ENCODE measurements around the gene CDKAL1.

The CDKAL1 gene

GRCh38 chr6:20943922-20944321 is 409.7 kb downstream of the CDKAL1 start:
- no peak overlapping the region for H3K4me3 ChIP-seq (ENCODE audit: low read length)

DNA sequence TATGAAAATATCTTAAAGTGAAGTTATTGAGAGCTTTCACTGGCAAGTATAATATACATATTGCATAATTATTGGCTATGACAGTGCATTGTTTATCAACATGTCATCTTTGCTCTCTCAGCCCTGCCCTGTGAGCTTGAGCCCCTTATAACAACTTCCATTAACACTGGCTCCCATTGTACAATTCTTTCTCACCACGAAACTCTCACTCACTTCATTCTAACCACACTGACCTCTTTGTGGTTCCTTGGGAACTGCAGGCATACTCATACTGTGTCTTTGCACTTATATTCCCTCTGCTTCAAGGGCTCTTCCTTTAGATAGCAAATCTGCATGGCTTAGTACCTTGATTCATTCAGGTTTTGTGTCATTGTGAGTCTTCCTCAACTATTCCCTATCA is 411.8 kb downstream of the CDKAL1 start:
- Histone ChIP-seq H4K20me1 (ENCODE audit: insufficient read depth, low read length) (no peaks in the 10 kb centered on the region), H3K79me2 (ENCODE audit: low read length) (no peaks in the 10 kb centered on the region), H3K36me3 (replicated peaks; ENCODE audit: low read depth, low read length) (no peaks in the 10 kb centered on the region), H3K4me3 (ENCODE audit: low read length) (no peak overlapping the region), H3K27me3 (ENCODE audit: low read depth, low read length) (no peaks in the 10 kb centered on the region), H3K27ac (ENCODE audit: low read length) (no peak overlapping the region), H3K9ac (ENCODE audit: low read length) (no peak overlapping the region), H3K9me3 (ENCODE audit: insufficient read depth, low read length) (no peaks in the 10 kb centered on the region), H3K4me1 (ENCODE audit: low read length) (peaks cover 7% of the 10 kb centered on the region; the same call in 1 of the 2 replicates), H2AFZ (ENCODE audit: low read depth, low read length) (no peak overlapping the region), H3K4me2 (ENCODE audit: low read length) (no peak overlapping the region)
- TF ChIP-seq EZH2phosphoT487 (IDR thresholded peaks at IDR 0.05; ENCODE audit: low read depth) (no peak), CTCF (IDR thresholded peaks at IDR 0.05; ENCODE audit: low read depth, low read length) (peak; percentile 15; the same call in 1 of the 2 replicates)

More at GRCh38 chr6:20943922-20944321, 409.7 kb downstream of the CDKAL1 start:
- no peak overlapping the region for H2AFZ ChIP-seq (ENCODE audit: low read depth, low read length)
- H3K36me3 ChIP-seq (replicated peaks; ENCODE audit: low read depth, low read length), result no peaks in the 10 kb centered on the region
- H3K9ac ChIP-seq (ENCODE audit: low read length), result no peak overlapping the region
- no peaks in the 10 kb centered on the region for H3K27me3 ChIP-seq (ENCODE audit: low read depth, low read length)
- H3K27ac ChIP-seq (ENCODE audit: low read length), result no peak overlapping the region
- no peaks in the 10 kb centered on the region for H4K20me1 ChIP-seq (ENCODE audit: insufficient read depth, low read length)
- no peaks in the 10 kb centered on the region for H3K79me2 ChIP-seq (ENCODE audit: low read length)
- TF ChIP-seq EZH2phosphoT487 (IDR thresholded peaks at IDR 0.05; ENCODE audit: low read depth) (no peak), CTCF (IDR thresholded peaks at IDR 0.05; ENCODE audit: low read depth, low read length) (no peak)
- no peaks in the 10 kb centered on the region for H3K9me3 ChIP-seq (ENCODE audit: insufficient read depth, low read length)
- peaks cover 7% of the 10 kb centered on the region; the same call in 1 of the 2 replicates for H3K4me1 ChIP-seq (ENCODE audit: low read length)
- H3K4me2 ChIP-seq (ENCODE audit: low read length), result no peak overlapping the region

DNA sequence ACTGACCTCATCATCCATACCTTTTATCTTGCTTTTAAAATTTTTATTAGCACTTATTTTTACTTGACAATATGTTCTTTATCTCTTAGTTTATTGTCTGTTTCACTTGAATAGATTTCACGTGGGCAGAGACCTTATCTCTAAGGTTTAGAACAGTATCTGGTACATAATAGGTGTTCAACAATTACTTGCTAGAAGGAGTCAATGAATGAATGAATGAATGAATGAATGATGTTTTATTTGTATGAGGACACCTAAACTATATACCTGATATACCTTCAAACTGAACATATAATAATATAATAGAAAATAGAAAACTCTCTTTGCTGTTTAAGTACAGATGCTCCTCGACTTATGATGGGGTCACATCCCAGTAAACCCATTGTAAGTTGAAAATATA is 412.6 kb downstream of the CDKAL1 start:
- Histone ChIP-seq H3K9ac (ENCODE audit: low read length) (no peak overlapping the region), H3K4me1 (ENCODE audit: low read length) (peaks cover 7% of the 10 kb centered on the region; the same call in 1 of the 2 replicates), H3K27ac (ENCODE audit: low read length) (no peak overlapping the region), H3K79me2 (ENCODE audit: low read length) (no peaks in the 10 kb centered on the region), H3K27me3 (ENCODE audit: low read depth, low read length) (no peaks in the 10 kb centered on the region), H3K4me3 (ENCODE audit: low read length) (no peak overlapping the region), H3K36me3 (replicated peaks; ENCODE audit: low read depth, low read length) (no peaks in the 10 kb centered on the region), H4K20me1 (ENCODE audit: insufficient read depth, low read length) (no peaks in the 10 kb centered on the region), H3K9me3 (ENCODE audit: insufficient read depth, low read length) (no peaks in the 10 kb centered on the region), H3K4me2 (ENCODE audit: low read length) (no peak overlapping the region), H2AFZ (ENCODE audit: low read depth, low read length) (no peak overlapping the region)
- no peak for TF ChIP-seq EZH2phosphoT487 (IDR thresholded peaks at IDR 0.05; ENCODE audit: low read depth)
- TF ChIP-seq CTCF (IDR thresholded peaks at IDR 0.05; ENCODE audit: low read depth, low read length), result no peak

DNA sequence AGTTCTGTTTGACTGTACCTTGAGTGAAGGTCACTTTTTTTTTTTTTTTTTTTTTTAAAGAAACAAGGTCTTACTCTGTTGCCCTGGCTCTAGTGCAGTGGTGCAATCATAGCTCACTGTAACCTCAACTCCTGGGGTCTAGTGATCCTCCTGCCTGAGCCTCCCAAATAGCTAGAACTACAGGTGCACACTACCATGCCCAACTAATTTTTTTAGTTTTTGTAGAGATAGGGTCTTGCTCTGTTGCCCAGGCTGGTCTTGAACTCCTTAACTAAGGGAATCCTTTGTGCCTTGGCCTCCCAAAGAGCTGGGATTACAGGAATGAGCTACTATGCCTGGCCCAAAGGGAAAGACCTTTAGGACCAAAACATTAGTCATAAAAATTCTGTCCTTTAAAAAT is 413.7 kb downstream of the CDKAL1 start:
- Histone ChIP-seq H3K9ac (ENCODE audit: low read length) (no peak overlapping the region), H3K4me2 (ENCODE audit: low read length) (no peak overlapping the region), H3K4me3 (ENCODE audit: low read length) (no peak overlapping the region), H3K27me3 (ENCODE audit: low read depth, low read length) (no peaks in the 10 kb centered on the region), H3K79me2 (ENCODE audit: low read length) (no peaks in the 10 kb centered on the region), H3K9me3 (ENCODE audit: insufficient read depth, low read length) (no peaks in the 10 kb centered on the region), H4K20me1 (ENCODE audit: insufficient read depth, low read length) (no peaks in the 10 kb centered on the region), H2AFZ (ENCODE audit: low read depth, low read length) (no peak overlapping the region), H3K27ac (ENCODE audit: low read length) (no peak overlapping the region), H3K36me3 (replicated peaks; ENCODE audit: low read depth, low read length) (no peaks in the 10 kb centered on the region), H3K4me1 (ENCODE audit: low read length) (peaks cover 14% of the 10 kb centered on the region)
- TF ChIP-seq EZH2phosphoT487 (IDR thresholded peaks at IDR 0.05; ENCODE audit: low read depth), result no peak
- no peak for TF ChIP-seq CTCF (IDR thresholded peaks at IDR 0.05; ENCODE audit: low read depth, low read length)
